CD8-positive, alpha-beta memory T cell (primary cell): Measurements from ENCODE around the gene STK26. TPM values are rescaled to one million over a fixed set of nuclear protein-coding genes. Genes with fewer than 3 reads are reported as not detected.

Source experiments
- CTCF ChIA-PET: fragments of 350-600 bp; sonication (Branson Sonifier 250); formaldehyde crosslinking; loops from one replicate; lab custom pipeline; 2021; ENCODE audit warnings: antibody characterized with exemption; lab: Charles Lee
- POLR2A ChIA-PET: fragments of 350-600 bp; sonication (Branson Sonifier 250); formaldehyde crosslinking; loops from one replicate; lab custom pipeline; 2021; ENCODE audit warnings: antibody characterized with exemption; lab: Charles Lee
- DNase-seq, 5 donors: peaks; one replicate each; pipeline versions ENCODE4 v3.0.0 to v3.0.0-alpha.2; 2020 to 2022; ENCODE audit warnings: mixed read lengths in 1 of 5
- H3K27ac ChIP-seq: one replicate; pipeline ENCODE4 v1.7.0; 2013; ENCODE audit warnings: low read depth, mild to moderate bottlenecking, low read length, moderate library complexity
- H3K27me3 ChIP-seq: 2 replicates; pipeline ENCODE4 v1.7.0; 2013; ENCODE audit warnings: low read length, mild to moderate bottlenecking; ENCODE audit not compliant: insufficient read depth, poor library complexity, severe bottlenecking
- H3K36me3 ChIP-seq: 2 replicates; pipeline ENCODE4 v1.7.0; 2013; ENCODE audit warnings: mild to moderate bottlenecking, low read length, moderate library complexity; ENCODE audit not compliant: insufficient read depth
- H3K4me1 ChIP-seq: 2 replicates; pipeline ENCODE4 v1.7.0; 2013; ENCODE audit warnings: mild to moderate bottlenecking, low read length, moderate library complexity; ENCODE audit not compliant: insufficient read depth
- H3K4me3 ChIP-seq: 2 replicates; pipeline ENCODE4 v1.7.0; 2013; ENCODE audit warnings: mild to moderate bottlenecking, low read length
- H3K9me3 ChIP-seq: 2 replicates; pipeline ENCODE4 v1.7.0; 2013; ENCODE audit warnings: mild to moderate bottlenecking, low read length
- H3K27ac Mint-ChIP-seq, 8 donors: one replicate each; pipeline ENCODE4 v1.8.0; 2020 to 2021; ENCODE audit warnings: mixed read lengths in 8 of 8, mild to moderate bottlenecking in 6 of 8, inconsistent platforms in 3 of 8, moderate library complexity in 3 of 8
- H3K27me3 Mint-ChIP-seq, 2 donors: one replicate each; pipeline ENCODE4 v1.8.0; 2020 to 2021; ENCODE audit warnings: mixed read lengths in 2 of 2, mild to moderate bottlenecking in 1 of 2, moderate library complexity in 1 of 2
- H3K36me3 Mint-ChIP-seq, 3 donors: one replicate each; pipeline ENCODE4 v1.8.0; 2020 to 2021; ENCODE audit warnings: mixed read lengths in 3 of 3, inconsistent platforms in 1 of 3, mild to moderate bottlenecking in 1 of 3
- H3K4me1 Mint-ChIP-seq, 3 donors: one replicate each; pipeline ENCODE4 v1.8.0; 2020 to 2021; ENCODE audit warnings: mixed read lengths in 3 of 3, inconsistent platforms in 1 of 3, mild to moderate bottlenecking in 1 of 3
- H3K4me3 Mint-ChIP-seq, 7 donors: one replicate each; pipeline ENCODE4 v1.8.0; 2020 to 2021; ENCODE audit warnings: mixed read lengths in 7 of 7, mild to moderate bottlenecking in 6 of 7, moderate library complexity in 4 of 7, inconsistent platforms in 2 of 7
- H3K9me3 Mint-ChIP-seq, 5 donors: one replicate each; pipeline ENCODE4 v1.8.0; 2020 to 2022; ENCODE audit warnings: mixed read lengths in 5 of 5, mild to moderate bottlenecking in 3 of 5, moderate library complexity in 2 of 5, inconsistent platforms in 1 of 5
- polyA plus RNA-seq: library from polyadenylated mRNA; unstranded; fragments of 300-500 nt; fragmentation: Illumina TruSeq; gene quantifications from one replicate; pipeline ENCODE4 v1.2.3, GENCODE V29; 2021
- total RNA-seq, 2 experiments: library from RNA; stranded (reverse); gene quantifications; one replicate each; pipeline ENCODE4 v1.2.3, GENCODE V29; 2021

STK26 gene
- total and polyA plus RNA-seq, 3 experiments from 2014 or later = 52.0 to 52.5 (median 52.4) TPM

- Histone ChIP-seq H3K27ac (no peak overlapping the region), H3K27me3 (no peaks in the 10 kb centered on the region), H3K4me1 (no peaks in the 10 kb centered on the region), H3K9me3 (no peaks in the 10 kb centered on the region), H3K4me3 (no peak overlapping the region), H3K36me3 (no peaks in the 10 kb centered on the region)
- no peak overlapping the region for H3K27ac Mint-ChIP-seq
- POLR2A ChIA-PET = no interaction called here
- no peaks in the 10 kb centered on the region for H3K9me3 Mint-ChIP-seq
- no peak overlapping the region for H3K4me3 Mint-ChIP-seq
- no peaks in the 10 kb centered on the region for H3K4me1 Mint-ChIP-seq
- DNase-seq = no peak
- no peaks in the 10 kb centered on the region for H3K36me3 Mint-ChIP-seq
- H3K27me3 Mint-ChIP-seq = peaks cover 0 to 4% of the 10 kb centered on the region in 2 donors
- CTCF ChIA-PET = no interaction called here
Observed at GRCh38 chrX:132119821-132120515, 96.9 kb downstream of the STK26 start.

GRCh38 chrX:132120913-132121312 is 97.8 kb downstream of the STK26 start:
- H3K4me3 ChIP-seq = no peak overlapping the region
- no peaks in the 10 kb centered on the region for H3K4me1 ChIP-seq
- Mint-ChIP-seq H3K4me3 (no peak overlapping the region), H3K4me1 (no peaks in the 10 kb centered on the region), H3K9me3 (no peaks in the 10 kb centered on the region), H3K27me3 (peaks cover 0 to 4% of the 10 kb centered on the region in 2 donors), H3K27ac (no peak overlapping the region), H3K36me3 (no peaks in the 10 kb centered on the region)
- POLR2A ChIA-PET = no interaction called here
- DNase-seq = no peak
- no peaks in the 10 kb centered on the region for H3K27me3 ChIP-seq
- H3K36me3 ChIP-seq = no peaks in the 10 kb centered on the region
- H3K27ac ChIP-seq = no peak overlapping the region
- CTCF ChIA-PET = no interaction called here
- no peaks in the 10 kb centered on the region for H3K9me3 ChIP-seq

Other genes starting within 250 kb of the STK26 start
- gene FRMD7, start 104.7 kb downstream of the STK26 start, total RNA-seq = not detected
- not detected for gene FRMD7, start 104.7 kb downstream of the STK26 start, polyA plus RNA-seq
- gene RAP2C, start 196.1 kb downstream of the STK26 start, total RNA-seq = 10 to 100 TPM; 33.2 to 34.0 TPM
- 17.6 TPM for gene RAP2C, start 196.1 kb downstream of the STK26 start, polyA plus RNA-seq